GM03348 (cell line): ENCODE measurements around the gene ZNF407.
"Not testable (repeated sequence)": the region's sequence is repeated elsewhere in the genome, so short reads cannot be mapped to it uniquely, and the experiment has no call there.

Source experiments
- DNase-seq: peaks from one replicate; pipeline ENCODE4 v3.0.0; 2012; ENCODE audit warnings: low spot score

Gene ZNF407

GRCh38 chr18:74597662-74598349, at the start of gene ZNF407:
Gene ZNF407 (plus strand): TSS chr18:74597870. CDS start chr18:74631020, 33,150 bp downstream.
- peak; percentile 96 for DNase-seq

GRCh38 chr18:74549591-74550104, 48.0 kb upstream of the ZNF407 start:
- DNase-seq: no peak

GRCh38 chr18:74550886-74551285, 46.8 kb upstream of the ZNF407 start:
- DNase-seq: no peak

GRCh38 chr18:74551452-74551851, 46.2 kb upstream of the ZNF407 start:
- no peak for DNase-seq

GRCh38 chr18:74551936-74552555, 45.6 kb upstream of the ZNF407 start:
- peak; percentile 90 for DNase-seq

- no peak for DNase-seq
These were observed 41.5 kb upstream of the ZNF407 start for GRCh38 chr18:74556126-74556525.

GRCh38 chr18:74558096-74558495, 39.6 kb upstream of the ZNF407 start:
- DNase-seq: no peak

- DNase-seq: no peak
These were observed 35.4 kb upstream of the ZNF407 start for GRCh38 chr18:74562131-74562730.

GRCh38 chr18:74562775-74563174, 34.9 kb upstream of the ZNF407 start:
- DNase-seq: no peak

- no peak for DNase-seq
These were observed 33.7 kb upstream of the ZNF407 start for GRCh38 chr18:74563999-74564398.

GRCh38 chr18:74565164-74565563, 32.5 kb upstream of the ZNF407 start:
- not testable (repeated sequence) for DNase-seq

- not testable (repeated sequence) for DNase-seq
These were observed 31.7 kb upstream of the ZNF407 start for GRCh38 chr18:74565993-74566392.

- no peak for DNase-seq
These were observed 29.8 kb upstream of the ZNF407 start for GRCh38 chr18:74567822-74568221.

GRCh38 chr18:74569401-74569800, 28.3 kb upstream of the ZNF407 start:
- no peak for DNase-seq

GRCh38 chr18:74570266-74570665, 27.4 kb upstream of the ZNF407 start:
- DNase-seq: no peak

GRCh38 chr18:74571895-74572680, 25.6 kb upstream of the ZNF407 start:
- no peak for DNase-seq

GRCh38 chr18:74573053-74573452, 24.6 kb upstream of the ZNF407 start:
- no peak for DNase-seq

GRCh38 chr18:74574916-74575315, 22.8 kb upstream of the ZNF407 start:
- no peak for DNase-seq

- DNase-seq: no peak
These were observed 20.7 kb upstream of the ZNF407 start for GRCh38 chr18:74577019-74577418.

GRCh38 chr18:74579496-74580065, 18.1 kb upstream of the ZNF407 start:
- no peak for DNase-seq

- no peak for DNase-seq
These were observed 15.0 kb upstream of the ZNF407 start for GRCh38 chr18:74582642-74583041.

GRCh38 chr18:74587441-74587840, 10.2 kb upstream of the ZNF407 start:
- no peak for DNase-seq
